ENCODE measurements around the gene TAAR9.

Gene TAAR9

GRCh38 chr6:132490478-132491204, 47.4 kb upstream of the TAAR9 start:
- peaks cover 73% of the 10 kb centered on the region for H3K79me2 ChIP-seq (ENCODE audit: low read length)
- peak overlapping the region; percentile 65 for H3K4me3 ChIP-seq (ENCODE audit: low read length)
- peak overlapping the region; percentile 43 for H3K9ac ChIP-seq (ENCODE audit: low read length)
- no peaks in the 10 kb centered on the region for H3K9me3 ChIP-seq (ENCODE audit: insufficient read depth, low read length)
- peaks cover 60% of the 10 kb centered on the region for H3K36me3 ChIP-seq (replicated peaks; ENCODE audit: low read depth, low read length)
- H3K27me3 ChIP-seq (ENCODE audit: low read depth, low read length), result no peaks in the 10 kb centered on the region
- H3K4me1 ChIP-seq (ENCODE audit: low read length), result peaks cover 50% of the 10 kb centered on the region
- peak overlapping the region; percentile 83 for H3K4me2 ChIP-seq (ENCODE audit: low read length)
- TF ChIP-seq EZH2phosphoT487 (IDR thresholded peaks at IDR 0.05; ENCODE audit: low read depth), result no peak
- no peak overlapping the region for H3K27ac ChIP-seq (ENCODE audit: low read length)
- H4K20me1 ChIP-seq (ENCODE audit: insufficient read depth, low read length), result peaks cover 32% of the 10 kb centered on the region; the same call in 1 of the 2 replicates
- H2AFZ ChIP-seq (ENCODE audit: low read depth, low read length), result no peak overlapping the region

- Histone ChIP-seq H3K79me2 (ENCODE audit: low read length) (peaks cover 73% of the 10 kb centered on the region), H3K9ac (ENCODE audit: low read length) (no peak overlapping the region), H3K4me2 (ENCODE audit: low read length) (peak overlapping the region; percentile 83), H3K4me3 (ENCODE audit: low read length) (no peak overlapping the region), H3K27me3 (ENCODE audit: low read depth, low read length) (no peaks in the 10 kb centered on the region), H3K27ac (ENCODE audit: low read length) (no peak overlapping the region), H2AFZ (ENCODE audit: low read depth, low read length) (no peak overlapping the region), H4K20me1 (ENCODE audit: insufficient read depth, low read length) (peaks cover 32% of the 10 kb centered on the region; the same call in 1 of the 2 replicates), H3K36me3 (replicated peaks; ENCODE audit: low read depth, low read length) (peaks cover 58% of the 10 kb centered on the region), H3K4me1 (ENCODE audit: low read length) (peaks cover 55% of the 10 kb centered on the region), H3K9me3 (ENCODE audit: insufficient read depth, low read length) (no peaks in the 10 kb centered on the region)
- TF ChIP-seq EZH2phosphoT487 (IDR thresholded peaks at IDR 0.05; ENCODE audit: low read depth) (no peak), CTCF (IDR thresholded peaks at IDR 0.05; ENCODE audit: low read depth, low read length) (no peak)
These were observed 46.8 kb upstream of the TAAR9 start for GRCh38 chr6:132491303-132491702.

- Histone ChIP-seq H3K9me3 (ENCODE audit: insufficient read depth, low read length) (no peaks in the 10 kb centered on the region), H3K9ac (ENCODE audit: low read length) (no peak overlapping the region), H3K4me3 (ENCODE audit: low read length) (no peak overlapping the region), H3K36me3 (replicated peaks; ENCODE audit: low read depth, low read length) (peaks cover 54% of the 10 kb centered on the region), H4K20me1 (ENCODE audit: insufficient read depth, low read length) (peaks cover 32% of the 10 kb centered on the region; the same call in 1 of the 2 replicates), H3K79me2 (ENCODE audit: low read length) (peaks cover 79% of the 10 kb centered on the region), H3K27me3 (ENCODE audit: low read depth, low read length) (no peaks in the 10 kb centered on the region), H3K4me1 (ENCODE audit: low read length) (peaks cover 61% of the 10 kb centered on the region), H3K27ac (ENCODE audit: low read length) (no peak overlapping the region), H2AFZ (ENCODE audit: low read depth, low read length) (no peak overlapping the region), H3K4me2 (ENCODE audit: low read length) (0 out of 2 replicates have a peak overlapping the region, but pooled peaks have one; percentile 83)
- TF ChIP-seq EZH2phosphoT487 (IDR thresholded peaks at IDR 0.05; ENCODE audit: low read depth) (no peak), CTCF (IDR thresholded peaks at IDR 0.05; ENCODE audit: low read depth, low read length) (no peak)
These were observed 46.2 kb upstream of the TAAR9 start for GRCh38 chr6:132491881-132492280.

- no peak overlapping the region for H2AFZ ChIP-seq (ENCODE audit: low read depth, low read length)
- H3K9me3 ChIP-seq (ENCODE audit: insufficient read depth, low read length), result no peaks in the 10 kb centered on the region
- H4K20me1 ChIP-seq (ENCODE audit: insufficient read depth, low read length), result peaks cover 18% of the 10 kb centered on the region; the same call in 1 of the 2 replicates
- H3K4me1 ChIP-seq (ENCODE audit: low read length), result peaks cover 78% of the 10 kb centered on the region
- peak overlapping the region; percentile 68 for H3K4me3 ChIP-seq (ENCODE audit: low read length)
- no peak for TF ChIP-seq CTCF (IDR thresholded peaks at IDR 0.05; ENCODE audit: low read depth, low read length)
- no peak for TF ChIP-seq EZH2phosphoT487 (IDR thresholded peaks at IDR 0.05; ENCODE audit: low read depth)
- H3K9ac ChIP-seq (ENCODE audit: low read length), result peak overlapping the region; percentile 66
- peaks cover 53% of the 10 kb centered on the region for H3K36me3 ChIP-seq (replicated peaks; ENCODE audit: low read depth, low read length)
- peak overlapping the region; percentile 84 for H3K4me2 ChIP-seq (ENCODE audit: low read length)
- H3K27me3 ChIP-seq (ENCODE audit: low read depth, low read length), result no peaks in the 10 kb centered on the region
- peak overlapping the region; percentile 99 for H3K27ac ChIP-seq (ENCODE audit: low read length)
- peaks cover 71% of the 10 kb centered on the region for H3K79me2 ChIP-seq (ENCODE audit: low read length)
These were observed 43.1 kb upstream of the TAAR9 start for GRCh38 chr6:132494954-132495353.
